GM19455 (cell line): Measurements from ENCODE around the gene DUSP7.

Source experiments
- ATAC-seq: cut with Tn5 transposase; IDR thresholded peaks from one replicate; pipeline ENCODE4 v1.9.1; 2021; ENCODE audit not compliant: unreplicated experiment

The DUSP7 gene

DNA sequence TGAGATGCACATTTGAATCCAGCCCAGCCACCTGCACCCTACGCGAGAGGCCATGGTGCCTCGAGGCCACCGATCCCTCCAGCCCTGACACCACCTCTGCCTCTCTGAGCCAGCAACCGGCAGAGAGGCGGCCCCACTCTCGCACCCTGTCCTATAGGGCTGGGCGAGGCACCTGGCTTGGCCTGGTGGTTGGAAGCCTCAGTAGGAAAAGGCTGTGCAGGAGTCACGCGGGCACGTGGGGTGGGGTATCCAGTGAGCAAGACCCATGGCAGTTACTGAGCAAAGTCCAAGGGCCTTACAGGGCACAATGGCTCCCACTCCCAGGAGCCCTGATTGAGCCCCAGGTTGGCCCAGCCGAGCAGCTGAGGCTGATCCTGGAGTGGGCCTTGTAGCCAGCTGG is 12.4 kb upstream of the DUSP7 start:
- no peak for ATAC-seq

DNA sequence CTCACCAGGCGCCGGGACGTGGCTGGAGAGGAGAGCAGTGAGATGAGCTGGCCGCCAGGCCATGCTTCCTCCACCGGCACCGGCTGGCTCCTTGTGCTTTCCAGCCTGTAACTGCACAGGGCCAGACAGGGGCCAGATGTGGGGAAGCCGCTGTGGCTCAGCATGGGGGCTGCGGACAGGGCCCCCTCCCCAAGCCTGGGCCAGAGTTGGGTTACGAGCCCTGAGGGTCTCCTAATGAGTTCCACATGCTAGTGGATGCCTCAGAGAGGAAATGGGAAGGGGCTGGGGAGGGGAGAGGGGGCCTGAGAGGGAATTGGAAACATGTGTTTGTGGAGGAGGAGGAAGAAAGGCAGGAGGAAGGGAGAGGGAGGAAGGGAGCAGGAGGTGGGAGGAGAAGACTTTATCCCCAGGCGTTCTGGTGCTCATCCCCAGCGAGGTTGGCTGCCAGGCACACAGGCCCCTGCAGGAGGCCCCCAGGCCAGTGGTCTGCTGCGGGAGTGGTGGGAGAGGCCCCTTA is 11.7 kb upstream of the DUSP7 start:
- ATAC-seq = no peak

DNA sequence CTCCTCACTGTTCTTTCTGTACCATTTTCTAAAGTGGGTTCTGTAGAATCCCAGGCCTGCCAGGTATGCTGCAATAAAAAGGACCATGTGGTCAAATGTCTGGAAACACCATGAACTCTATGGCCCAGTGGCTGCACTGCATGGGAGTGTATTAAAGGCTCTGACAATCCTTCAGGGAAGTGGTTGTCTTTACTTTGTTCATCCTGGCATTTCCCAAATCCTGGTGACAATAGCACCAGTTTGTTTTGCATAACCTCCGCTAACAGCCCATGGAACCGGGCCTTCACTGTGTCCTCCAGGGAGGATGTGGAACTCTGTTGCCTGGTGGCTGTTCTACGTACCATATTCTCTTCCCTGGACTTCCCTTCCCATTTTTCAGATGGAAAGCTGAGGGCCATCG is 11.2 kb upstream of the DUSP7 start:
- no peak for ATAC-seq

DNA sequence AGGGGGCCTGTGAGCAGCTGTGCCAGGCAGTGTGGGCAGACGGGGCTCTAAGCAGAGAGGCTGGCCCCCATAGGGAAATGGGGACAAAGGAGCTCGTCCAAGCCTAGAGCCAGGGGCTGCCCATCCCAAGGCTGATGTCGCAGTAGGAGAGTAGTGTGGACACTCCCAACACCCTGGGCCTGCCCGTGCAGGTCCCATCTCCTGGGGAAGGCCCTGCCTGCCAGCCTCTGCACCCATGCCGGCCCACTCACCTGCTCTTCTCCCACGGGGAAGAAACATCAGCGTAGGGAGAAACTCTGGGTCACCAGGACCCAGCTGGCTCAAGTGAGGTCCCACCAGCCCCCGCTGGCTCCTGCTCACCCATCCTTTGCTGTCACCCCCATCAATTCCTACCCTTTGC is 10.7 kb upstream of the DUSP7 start:
- no peak for ATAC-seq

DNA sequence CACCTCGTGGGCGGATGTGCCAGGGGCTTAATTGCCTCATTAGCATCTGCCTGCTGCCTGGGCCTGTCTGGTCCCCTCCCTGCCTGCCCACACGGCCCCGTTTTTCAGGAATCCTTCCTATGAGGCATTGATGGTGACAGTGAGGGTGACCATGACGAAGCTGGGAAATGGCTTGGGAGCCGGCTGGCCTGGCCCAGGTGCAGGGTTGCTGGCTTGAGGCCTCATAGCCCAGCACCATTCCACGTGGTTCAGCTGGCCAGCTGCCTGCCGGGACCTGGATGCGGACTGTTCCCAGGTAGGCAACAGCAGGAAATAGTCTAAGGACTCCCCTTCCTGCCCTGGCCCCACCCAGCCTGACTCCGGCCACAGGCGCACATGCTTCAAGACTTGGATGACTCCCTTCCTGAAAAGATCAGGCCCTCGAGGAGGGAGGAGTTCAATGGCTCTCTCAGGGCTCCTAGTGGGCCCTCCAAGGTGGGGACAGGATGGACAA is 8.9 kb upstream of the DUSP7 start:
- ATAC-seq = no peak

DNA sequence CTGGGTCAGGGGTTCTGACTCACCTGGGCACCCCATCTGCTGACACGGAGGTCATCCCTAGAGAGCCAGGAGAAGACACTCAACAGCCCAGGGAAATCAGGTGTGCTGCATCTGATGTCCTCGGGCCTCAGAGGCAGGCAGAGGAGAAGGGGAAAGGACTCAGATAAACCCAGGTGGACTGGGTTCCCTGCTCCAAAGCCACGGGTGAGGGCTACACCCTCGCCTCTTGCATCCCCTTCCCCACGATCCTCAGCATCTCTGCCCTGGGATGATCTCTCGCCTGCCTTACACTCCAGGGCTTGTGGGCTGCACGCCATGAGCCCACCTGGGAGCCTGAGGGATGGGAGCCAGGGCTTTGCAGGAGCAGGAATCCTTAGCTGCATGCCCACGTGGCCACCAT is 8.2 kb upstream of the DUSP7 start:
- ATAC-seq = no peak

DNA sequence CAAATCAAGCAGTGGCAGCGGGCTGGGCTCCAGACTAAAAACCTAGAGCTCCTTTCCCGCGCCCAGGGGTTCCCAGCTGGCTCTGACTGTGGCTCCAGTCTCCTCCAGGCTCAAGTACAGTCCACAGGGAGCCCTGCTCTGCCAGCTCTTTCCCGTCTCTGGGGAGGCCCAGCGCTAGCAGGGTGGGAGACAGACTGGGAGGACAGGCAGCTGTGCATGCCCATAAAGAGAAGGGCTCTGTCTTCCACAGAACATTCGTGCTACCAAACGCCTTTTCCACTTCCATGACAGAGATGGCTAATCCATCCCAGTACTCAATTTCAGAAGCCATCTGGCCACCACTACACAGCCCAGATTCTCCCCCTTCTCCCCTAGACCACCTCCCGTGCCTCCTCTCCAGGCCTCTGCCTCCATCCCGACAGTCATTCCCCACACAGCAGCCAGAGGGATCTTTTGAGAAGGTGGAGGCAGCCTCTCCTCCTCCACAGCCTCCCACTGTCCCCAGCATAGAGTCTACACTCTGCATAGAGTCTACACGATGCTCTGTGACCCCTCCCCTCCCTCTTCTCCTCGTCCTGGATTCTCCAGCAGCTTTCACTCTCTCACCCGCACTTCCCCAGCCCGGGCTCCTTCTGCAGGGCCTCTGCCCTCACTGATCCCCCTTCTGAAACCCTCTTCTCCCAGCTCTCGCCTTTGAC is 6.8 kb upstream of the DUSP7 start:
- no peak for ATAC-seq

DNA sequence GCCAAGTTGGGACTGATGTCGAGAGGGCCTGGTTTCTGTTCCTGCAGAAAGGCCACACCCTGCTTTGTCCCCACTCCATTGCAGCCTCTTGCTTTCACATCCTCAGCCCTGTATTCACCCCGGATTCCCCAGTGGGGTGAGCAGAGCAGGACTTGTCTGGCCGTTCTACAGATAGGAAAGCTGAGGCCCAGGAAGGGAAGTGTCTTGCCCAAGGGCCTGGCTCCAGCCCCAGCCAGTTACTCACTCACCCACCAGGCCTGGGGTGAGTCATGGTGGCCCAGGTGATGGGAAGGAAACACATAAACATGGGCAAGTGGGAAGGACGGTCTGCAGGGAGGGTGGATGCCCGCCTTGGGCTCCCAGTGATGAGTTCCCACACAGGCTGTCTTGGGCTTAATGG is 6.1 kb upstream of the DUSP7 start:
- no peak for ATAC-seq

DNA sequence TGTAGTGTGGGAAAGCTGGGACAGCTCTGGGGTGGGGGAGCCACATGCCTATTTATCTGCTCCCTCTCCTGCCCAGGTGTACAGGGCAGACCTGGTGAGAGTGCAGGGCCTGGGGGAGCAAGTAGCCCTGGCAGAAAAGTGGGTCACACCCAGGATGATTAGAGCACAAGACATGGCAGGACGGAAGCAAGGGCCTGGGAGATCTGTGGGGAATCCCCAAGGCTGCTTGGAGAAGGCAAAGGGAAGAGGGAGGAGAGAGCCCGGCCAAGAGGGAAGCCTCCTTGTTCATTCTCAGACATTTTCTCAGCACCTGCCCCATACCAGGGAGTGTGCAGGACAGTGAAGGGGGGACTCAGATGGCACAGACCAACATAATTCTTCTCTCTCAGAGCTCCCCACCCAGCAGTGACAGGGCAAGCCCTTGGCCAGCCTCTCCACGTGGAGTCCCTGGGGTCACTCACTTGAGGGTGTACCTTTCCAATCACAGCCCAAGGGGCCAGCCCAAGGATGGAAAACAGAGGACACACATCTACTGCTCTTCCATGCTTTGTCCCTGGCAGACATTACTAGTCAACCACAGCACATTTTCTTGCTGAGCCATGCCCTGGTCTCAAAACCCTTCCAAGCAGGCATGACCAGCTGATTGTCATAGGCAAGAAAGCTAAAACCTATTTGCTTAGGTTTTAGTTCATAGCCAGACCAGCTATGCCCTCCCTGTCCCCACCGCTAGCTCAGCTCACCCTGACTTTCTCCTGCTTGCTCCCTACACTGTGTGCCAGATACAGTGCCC is 4.9 kb upstream of the DUSP7 start:
- no peak for ATAC-seq

DNA sequence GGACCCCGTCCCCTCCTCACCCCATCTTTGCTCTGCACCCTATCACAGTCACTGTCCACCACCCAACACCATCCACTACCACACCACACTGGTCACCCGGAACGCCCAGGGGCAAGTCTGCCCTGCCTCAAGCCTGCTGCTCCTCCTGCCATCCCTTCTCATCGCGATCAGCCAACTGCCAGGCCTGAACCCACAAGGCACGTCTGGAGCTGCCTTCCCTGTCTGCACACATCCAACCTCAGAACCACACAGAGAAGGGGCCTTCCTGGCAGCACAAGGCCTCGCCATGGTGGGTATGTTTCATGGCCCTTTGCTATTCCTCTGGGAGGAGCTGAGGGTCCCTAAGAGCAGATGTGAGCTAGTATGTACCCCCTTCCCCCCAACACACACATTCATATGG is 3.4 kb upstream of the DUSP7 start:
- ATAC-seq = no peak

DNA sequence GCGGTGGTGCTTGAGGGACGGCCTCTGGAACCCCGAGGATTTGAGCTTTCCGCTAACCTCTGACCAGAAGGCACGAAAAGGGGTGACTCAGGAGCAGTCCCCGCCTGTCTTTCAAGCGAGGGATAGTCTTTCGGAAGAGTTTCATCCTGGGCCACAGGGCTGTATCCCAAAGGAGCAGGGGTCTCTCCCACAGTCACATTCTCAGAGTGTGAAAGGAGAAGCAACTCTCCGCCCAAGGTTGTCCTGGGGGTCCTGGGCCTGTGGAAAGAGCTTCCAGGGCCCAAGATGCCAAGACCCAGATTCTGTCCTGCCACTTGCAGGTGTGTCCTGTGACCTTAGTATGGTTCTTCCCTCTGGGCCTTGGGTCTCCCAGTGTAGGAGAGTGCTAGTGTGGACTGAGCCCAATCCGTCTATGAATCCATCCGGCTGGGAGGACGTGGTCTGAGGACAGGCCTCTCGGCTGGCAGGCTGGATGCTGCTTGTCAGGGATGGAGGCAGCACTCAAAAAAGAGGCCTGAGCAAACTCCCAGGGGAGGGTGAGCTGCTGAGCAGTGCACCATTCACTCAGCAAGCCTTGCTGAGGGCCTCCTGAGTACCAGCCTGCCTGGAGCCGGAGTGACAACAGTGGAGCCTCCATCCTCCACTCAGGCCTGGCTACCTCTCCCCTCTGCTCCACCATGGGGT is 1.6 kb upstream of the DUSP7 start:
- ATAC-seq = no peak

DNA sequence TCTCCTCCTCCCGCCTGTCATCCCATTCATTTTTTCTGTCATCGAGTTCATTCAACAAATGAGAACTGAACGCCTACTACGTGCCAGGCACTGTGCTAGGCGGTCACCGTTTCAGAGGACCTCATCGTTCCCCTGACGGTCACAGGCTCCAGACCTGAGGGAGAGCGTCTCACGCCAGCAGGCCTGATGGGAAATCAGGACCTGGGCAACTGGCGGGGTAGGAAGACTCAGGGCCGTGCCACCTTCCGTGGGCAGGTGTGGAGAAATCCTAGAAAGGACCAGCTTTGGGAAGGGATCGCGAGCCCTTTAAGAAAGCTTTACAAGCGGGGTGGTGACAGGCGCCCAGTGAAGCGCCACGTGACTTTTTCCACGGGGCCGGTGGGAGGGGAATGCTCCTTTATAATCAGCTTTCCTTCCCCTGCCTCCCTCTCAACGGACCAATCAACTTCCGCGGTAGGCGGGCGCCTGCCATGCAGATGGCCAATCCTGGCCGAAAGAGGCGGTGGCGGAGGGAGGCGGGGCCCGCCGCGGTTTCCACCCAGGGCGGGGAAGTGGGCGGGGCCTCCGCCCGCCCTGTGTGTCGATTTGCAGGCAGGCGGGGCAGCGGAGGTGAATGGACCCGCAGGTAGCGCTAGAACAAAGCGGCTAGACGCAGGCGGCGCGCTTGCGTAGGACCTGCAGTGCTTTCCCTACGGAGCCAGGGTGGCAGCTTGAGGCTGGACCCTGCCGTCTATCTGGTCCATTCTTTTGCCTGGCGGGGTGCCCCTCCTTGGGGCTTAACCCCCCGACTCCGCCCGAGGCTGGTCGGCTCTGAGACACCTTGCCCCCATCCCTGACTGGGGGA is 819 bp upstream of the DUSP7 start:
- peak; percentile 68 for ATAC-seq

DNA sequence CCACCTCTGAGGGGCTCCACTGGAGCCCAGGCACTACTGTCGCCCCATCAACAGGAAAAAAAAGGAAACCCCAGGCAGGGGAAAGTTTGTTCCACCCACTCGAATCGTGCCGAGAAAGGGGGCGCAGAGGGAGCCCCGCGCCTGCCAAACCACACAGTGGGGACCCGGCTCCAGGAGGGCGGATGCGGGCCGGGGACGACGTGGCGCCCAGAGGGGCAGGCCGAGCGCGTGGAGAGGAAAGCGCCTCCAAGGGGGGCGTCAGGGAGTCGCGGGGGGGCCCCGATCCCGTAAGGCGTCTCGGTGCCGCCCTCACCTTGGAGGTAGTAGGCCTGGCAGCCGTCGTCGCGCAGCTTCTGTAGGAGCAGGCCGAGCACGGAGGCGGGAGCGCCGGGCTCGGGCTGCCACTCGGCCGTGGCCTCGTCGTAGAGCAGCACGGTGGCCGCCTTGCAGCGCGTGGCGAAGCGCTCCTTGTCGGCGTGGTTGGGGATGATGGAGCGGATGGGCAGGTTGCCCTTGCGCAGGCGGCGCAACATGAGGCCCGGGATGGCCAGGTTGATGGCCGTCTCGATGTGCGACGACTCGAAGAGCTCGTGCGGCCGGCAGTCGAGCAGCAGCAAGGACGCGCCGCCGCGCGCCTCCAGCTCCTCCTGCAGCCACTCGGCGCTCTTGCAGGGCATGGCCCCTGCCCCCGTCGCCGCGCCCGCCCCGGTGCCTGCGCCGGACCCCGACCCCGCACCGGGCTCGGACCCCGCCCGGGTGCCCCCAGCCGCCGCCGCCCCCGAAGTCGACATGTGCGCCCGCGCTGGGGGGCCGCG is 627 bp downstream of the DUSP7 start:
- peak; percentile 20 for ATAC-seq

DNA sequence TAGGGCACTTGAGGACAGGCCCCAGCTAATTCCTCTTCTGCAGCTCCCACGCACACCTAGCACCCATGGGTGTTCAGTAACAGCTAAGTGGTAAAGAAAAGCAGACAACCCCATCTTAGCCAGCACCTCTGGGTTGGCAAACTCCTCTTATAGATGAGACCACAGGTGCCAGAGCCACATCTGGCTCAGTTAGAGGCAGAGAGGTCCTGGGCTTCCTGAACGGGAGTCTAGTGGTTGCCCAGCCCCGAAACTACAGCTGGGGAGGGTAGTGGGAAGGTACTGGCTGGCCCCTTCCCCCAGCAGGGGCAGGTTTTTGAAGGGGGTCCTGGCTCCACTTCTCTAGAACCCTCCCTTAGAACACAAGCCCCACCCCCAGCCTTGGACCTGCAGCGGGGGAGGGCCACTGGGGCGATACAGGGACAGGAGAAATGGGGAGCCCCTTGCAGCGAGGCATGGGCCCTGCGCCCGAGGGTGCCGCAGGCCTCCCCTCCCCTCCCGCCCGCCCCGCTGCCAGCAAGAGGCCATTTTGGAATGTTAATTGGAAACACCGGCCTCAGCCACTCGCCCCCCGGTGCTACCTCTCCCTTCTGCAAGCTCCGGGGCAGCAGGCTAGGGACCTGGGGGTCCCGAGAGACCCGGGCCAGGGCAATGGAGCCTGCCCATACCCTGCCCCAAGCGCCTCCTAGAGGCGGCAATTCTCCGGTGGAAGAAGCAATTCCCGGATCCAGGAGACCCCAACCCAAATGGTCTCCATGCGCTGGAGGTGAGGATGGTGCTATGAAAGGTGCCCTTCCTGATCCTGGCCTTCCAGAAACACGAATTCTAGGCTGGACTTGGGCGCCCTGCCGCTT is 1.5 kb downstream of the DUSP7 start:
- no peak for ATAC-seq

DNA sequence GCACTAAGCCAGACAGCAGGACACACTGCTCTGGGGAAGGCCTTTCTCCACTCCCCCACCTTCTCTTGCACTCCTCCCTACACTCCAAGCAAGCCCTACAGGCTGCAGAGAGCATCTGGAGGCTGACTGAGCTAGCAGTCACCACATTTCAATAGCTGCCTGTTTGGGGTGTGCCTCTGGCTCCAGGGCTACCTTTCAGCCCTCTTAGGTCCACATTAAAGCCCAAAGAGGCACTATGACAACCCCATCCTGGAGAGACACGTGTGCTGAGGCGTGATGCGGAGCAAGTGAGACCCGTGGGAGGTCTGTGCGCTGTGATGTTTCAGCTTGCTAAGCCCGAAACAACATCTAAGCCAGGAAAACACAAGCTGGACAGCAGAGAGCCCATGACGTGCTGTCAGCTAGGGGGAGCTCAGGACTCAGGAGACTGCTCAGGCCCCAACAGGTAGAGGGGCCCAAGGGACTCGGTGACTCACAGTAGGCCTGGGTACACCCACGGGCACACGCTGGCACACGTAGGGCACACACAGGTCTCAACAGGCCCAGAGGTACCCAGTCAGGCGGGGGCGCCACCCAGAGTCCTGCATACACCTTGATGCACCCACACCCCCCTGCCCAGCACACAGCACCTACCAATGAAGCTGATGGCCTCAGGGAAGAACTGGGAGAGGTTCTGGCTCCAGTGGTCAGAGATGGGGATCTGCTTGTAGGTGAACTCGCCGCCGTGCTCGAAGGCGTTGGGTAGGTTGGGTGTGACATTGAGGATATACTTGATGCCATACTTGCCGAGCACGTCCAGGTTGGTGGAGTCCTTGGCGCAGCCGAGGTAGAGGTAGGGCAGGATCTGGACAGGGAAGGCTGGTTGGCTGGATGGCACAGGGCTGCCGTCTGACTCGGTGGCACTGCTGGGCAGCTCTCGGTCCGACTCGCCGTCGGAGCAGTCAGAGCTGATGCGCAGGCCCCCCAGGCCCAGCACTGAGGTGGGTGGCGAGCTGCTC is 2.8 kb downstream of the DUSP7 start:
- ATAC-seq = no peak

DNA sequence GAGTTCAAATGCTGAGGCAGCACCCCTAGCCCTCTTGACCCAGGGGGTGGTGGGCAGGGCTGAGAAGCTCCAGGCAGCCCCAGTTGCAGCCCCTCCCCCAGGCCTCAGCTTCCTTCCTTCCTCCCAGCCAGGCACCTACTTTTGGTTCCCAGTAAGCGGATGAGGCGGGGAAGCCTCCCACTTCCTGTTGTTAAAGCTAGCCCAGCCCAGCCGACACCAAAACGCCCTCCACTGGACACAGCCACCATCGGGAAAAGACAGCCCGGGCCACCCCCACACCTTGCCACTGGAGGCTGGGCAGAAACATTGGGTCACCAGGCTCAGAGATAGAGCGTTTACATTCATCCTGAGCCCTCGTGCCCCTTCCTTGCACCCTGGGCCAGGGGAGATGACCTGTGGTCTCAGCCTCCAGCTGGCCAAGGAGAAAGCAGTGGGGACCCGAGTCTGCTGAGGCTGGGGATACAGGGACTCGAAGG is 3.5 kb downstream of the DUSP7 start:
- ATAC-seq = no peak

DNA sequence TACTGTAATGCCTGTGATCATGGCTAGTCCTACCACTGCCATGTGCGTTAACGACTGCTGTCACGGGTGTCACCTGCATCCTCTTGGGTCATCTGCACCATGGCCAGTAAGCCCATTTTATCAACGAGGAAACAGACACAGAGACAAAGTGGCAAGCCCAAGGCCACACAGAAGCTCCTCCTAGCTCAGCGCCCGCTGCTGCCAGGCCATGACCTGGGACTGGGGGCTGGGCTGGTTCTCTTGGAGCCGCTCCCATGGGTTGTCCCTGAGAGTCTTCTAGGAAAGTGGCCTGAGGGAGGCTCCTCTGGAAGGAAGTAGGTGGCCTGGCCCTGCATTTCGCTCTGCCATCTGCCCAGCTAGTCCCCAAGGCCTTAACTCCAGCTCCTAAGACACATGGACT is 4.9 kb downstream of the DUSP7 start:
- ATAC-seq = no peak

DNA sequence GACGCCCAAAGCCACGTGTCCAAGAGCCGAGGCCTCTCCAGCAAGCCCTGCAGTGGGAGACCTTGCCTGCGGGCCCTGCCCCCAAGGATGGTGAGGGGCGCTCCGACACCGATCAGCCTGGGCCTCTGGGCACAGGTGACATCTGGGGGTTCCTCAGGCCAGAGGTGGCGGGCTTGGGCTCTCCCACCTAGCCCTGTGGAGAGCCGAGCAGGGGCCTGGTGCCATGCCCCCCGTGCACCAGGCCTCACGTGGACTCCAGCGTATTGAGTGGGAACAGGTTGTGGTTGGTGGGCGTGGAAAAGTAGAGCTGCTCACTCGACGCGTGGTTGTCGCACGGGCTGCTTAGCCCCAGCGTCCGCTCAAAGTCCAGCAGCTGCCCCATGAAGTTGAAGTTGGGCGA is 5.8 kb downstream of the DUSP7 start:
- ATAC-seq = no peak
